Large intestine (tissue), 3 donors: ENCODE results near the gene DNAJB13. TPM values are rescaled to one million over a fixed set of nuclear protein-coding genes. Genes with fewer than 3 reads are reported as not detected.

Source experiments
- DNase-seq, 2 donors: peaks; one replicate each; pipeline versions ENCODE4 v3.0.0 to v3.0.0-alpha.2; 2013
- H3K27ac ChIP-seq: one replicate; pipeline ENCODE4 v1.5.1; 2013; ENCODE audit warnings: low read length
- H3K27me3 ChIP-seq: 2 replicates; pipeline ENCODE4 v1.6.1; 2013; ENCODE audit warnings: low read length; ENCODE audit not compliant: control insufficient read depth, insufficient read depth
- H3K36me3 ChIP-seq: 2 replicates; pipeline ENCODE4 v1.6.1; 2013; ENCODE audit warnings: low read length; ENCODE audit not compliant: control insufficient read depth, insufficient read depth
- H3K4me1 ChIP-seq: one replicate; pipeline ENCODE4 v1.6.1; 2013; ENCODE audit warnings: low read length; ENCODE audit not compliant: control insufficient read depth, insufficient read depth
- H3K4me3 ChIP-seq: one replicate; pipeline ENCODE4 v1.5.1; 2013; ENCODE audit warnings: low read length
- H3K9me3 ChIP-seq: one replicate; pipeline ENCODE4 v1.6.1; 2013; ENCODE audit warnings: mild to moderate bottlenecking, low read depth, low read length, moderate library complexity; ENCODE audit not compliant: control insufficient read depth
- WGBS: methylation state at CpG from one replicate; pipeline ENCODE4 v1.1.5; 2013; ENCODE audit warnings: low lambda C conversion rate; ENCODE audit not compliant: insufficient coverage; 5-methylcytosine and 5-hydroxymethylcytosine counted together
- polyA plus RNA-seq: library from polyadenylated mRNA; unstranded; fragments of 120-200 nt; gene quantifications from one replicate; pipeline ENCODE4 v1.2.1, GENCODE V29; 2013

Gene DNAJB13
- polyA plus RNA-seq, 1 donor: 0.22 TPM

DNA sequence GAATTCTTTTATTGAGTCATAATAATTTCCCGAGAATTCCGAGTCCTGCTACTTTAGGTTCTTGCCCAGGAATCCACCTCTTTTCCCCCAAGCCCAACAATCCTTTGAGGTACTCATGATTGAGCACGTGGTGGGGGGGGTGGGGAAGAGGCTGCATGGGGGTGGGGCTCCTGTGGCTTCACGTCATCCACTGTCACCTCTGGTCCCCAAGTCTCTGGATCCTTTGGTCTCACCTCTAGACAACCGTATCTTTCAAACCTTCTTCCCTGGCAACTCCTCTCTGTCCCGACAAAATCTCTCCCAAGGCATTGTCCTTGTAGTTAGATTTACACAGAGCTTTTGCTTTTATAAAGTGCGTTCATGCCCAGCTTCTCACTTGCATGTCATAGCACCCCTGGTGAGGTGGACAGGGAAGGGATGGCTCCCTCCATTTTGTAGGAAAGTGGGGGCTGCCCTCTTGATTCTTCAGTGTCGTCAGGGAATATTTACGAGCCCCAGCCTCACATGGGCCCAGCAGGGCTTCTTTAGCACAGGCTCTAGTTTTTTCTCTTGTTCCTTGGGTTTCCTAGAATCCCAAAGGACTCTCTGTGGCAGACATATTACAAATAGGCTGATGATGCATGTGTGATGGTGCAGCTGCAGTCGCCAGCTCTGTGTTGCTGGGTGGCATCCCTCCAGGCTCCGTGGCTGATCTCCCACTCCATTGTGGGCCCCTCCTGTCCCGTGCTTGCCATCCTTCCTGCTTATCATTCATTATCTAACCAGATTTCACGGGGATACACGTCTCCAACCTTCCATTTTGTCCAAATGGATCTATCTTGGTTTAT lies 49.7 kb downstream of the DNAJB13 start:
- Histone ChIP-seq H3K4me3 (no peak overlapping the region), H3K36me3 (peaks cover 4% of the 10 kb centered on the region), H3K27ac (no peak overlapping the region), H3K9me3 (no peaks in the 10 kb centered on the region), H3K4me1 (peaks cover 5% of the 10 kb centered on the region), H3K27me3 (no peaks in the 10 kb centered on the region)
- no peak for DNase-seq
- WGBS: 100% methylated on average over 3 of the region's 14 CpGs

DNA sequence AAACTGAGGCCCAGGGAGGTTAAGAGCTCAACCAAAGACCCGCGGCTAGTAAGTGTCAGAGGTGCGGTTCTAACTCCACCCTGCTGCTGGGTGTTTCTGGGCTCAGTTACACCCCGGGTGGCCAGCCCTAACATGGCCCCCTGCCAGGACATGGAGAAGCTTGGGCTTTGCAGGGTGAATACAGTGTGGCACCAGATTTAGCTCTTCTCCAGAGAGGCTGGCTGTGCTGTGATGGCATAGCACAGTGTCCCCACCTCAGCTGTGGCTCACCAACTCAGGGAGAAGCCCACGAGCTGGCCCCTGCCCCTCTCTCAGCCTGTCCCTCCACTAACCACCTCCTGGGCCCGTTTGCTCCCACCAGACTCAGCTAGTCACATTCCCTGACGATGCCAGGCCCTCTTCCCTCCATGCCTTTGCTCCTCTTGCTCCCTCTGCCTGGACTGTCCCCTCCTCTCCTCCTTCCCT lies 51.0 kb downstream of the DNAJB13 start:
- H3K4me3 ChIP-seq: no peak overlapping the region
- H3K27ac ChIP-seq: no peak overlapping the region
- no peak for DNase-seq
- WGBS: no CpG with 5 or more reads among the region's 7 CpGs
- no peaks in the 10 kb centered on the region for H3K9me3 ChIP-seq
- H3K36me3 ChIP-seq: peaks cover 4% of the 10 kb centered on the region
- peaks cover 10% of the 10 kb centered on the region for H3K4me1 ChIP-seq
- H3K27me3 ChIP-seq: no peaks in the 10 kb centered on the region

DNA sequence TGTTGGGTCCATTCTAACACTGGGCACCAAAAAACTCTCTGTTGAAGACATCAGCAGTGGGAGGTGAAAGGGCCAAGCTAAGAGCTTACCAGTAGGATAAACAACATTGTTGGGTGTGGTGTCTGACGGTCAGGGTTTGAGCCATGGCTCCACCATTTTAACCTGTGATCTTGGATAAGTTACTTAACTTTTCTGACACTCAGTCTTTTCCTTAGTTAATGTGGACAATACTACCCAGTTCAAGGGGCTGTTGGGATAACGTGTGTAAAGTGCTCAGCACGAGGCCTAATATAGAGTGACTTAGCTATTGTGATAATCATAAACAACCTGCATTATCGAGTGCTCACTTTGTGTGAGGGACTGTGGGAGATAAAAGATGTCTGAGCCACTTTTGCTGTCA lies 52.0 kb downstream of the DNAJB13 start:
- Histone ChIP-seq H3K9me3 (no peaks in the 10 kb centered on the region), H3K27me3 (no peaks in the 10 kb centered on the region), H3K36me3 (peaks cover 4% of the 10 kb centered on the region), H3K27ac (no peak overlapping the region), H3K4me3 (no peak overlapping the region), H3K4me1 (peaks cover 10% of the 10 kb centered on the region)
- 93% methylated on average over 3 of the region's 4 CpGs for WGBS
- no peak for DNase-seq

DNA sequence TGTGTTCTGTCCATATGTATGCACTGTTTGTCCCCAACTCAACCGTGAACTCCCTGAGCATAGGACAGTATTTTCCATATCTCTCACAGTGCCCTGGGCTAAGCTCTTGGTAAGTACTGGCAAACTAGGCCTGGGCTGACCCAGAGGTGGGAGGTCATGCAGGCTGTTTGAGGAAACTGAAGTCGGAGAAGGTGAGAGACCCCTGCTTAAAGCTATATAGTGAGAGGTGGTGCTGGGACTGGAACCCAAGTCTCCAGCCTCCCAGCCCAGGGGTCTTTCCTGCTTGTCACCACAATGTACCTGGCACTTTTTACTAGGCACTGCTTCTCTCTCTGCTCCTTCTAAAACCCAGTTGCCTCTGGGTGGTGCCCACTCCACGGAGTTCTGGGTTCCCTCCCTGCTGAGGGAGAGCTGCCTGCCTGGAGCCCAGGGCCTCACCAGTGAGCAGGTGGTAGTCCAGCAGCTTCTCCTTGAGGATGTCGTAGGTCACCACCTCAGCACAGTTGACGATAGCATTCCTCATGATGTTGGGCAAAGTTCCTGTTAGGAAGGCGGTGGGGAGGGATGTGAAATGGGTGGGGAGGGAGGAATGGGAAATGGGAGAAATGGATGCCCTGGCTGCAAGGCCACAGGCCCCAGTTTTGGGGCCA lies 53.3 kb downstream of the DNAJB13 start:
- H3K4me1 ChIP-seq: peaks cover 10% of the 10 kb centered on the region

DNA sequence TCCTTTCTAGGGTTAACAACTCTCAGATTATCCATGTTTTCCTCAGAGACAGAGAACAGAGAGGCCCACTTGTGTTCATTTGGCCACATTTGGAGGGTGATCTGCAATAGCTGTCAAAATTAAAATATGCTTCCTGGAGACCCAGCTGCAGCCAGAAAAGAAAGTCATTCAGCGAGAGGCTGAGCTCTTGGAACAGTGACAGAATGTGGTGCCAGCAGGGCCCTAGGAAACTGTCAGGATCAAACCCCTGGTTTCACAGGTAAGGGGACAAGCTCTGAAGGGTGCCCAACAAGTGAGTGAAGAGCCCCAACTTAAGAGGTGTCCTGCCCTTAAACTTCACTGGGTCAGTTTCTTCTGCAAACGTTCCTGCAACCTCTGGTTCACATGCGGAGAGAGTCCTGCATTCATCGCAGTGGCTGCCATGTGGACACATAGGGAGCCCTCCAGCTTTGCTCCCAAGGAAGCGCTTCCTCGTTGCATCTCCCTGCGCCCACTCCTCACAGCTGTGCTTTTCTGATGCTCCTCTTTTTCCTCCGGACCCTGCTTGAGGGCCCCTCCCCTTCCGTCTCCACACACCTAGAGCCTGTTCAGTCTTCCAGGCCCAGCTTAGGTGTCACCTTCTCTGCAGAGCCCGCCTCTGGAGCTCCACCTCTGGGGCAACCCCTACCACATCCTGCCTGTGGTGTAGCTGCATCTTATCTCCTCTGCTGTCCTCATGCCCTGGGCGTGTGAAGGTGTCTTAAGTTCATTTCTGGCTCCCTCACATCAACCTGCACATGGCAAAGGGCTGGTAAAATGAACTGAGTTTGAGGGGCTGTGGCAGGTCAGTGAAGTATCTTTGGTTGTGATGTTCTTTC lies 54.2 kb downstream of the DNAJB13 start:
- Histone ChIP-seq H3K9me3 (no peaks in the 10 kb centered on the region), H3K36me3 (peaks cover 4% of the 10 kb centered on the region), H3K4me3 (no peak overlapping the region), H3K27ac (no peak overlapping the region), H3K27me3 (no peaks in the 10 kb centered on the region), H3K4me1 (peaks cover 10% of the 10 kb centered on the region)
- peak; percentile 80 to 89 for DNase-seq
- no CpG with 5 or more reads among the region's 11 CpGs for WGBS

More for the DNA sequence above, 53.3 kb downstream of the DNAJB13 start:
- no peak overlapping the region for H3K4me3 ChIP-seq
- no peaks in the 10 kb centered on the region for H3K9me3 ChIP-seq
- H3K36me3 ChIP-seq: peaks cover 4% of the 10 kb centered on the region
- H3K27me3 ChIP-seq: no peaks in the 10 kb centered on the region
- no peak overlapping the region for H3K27ac ChIP-seq
- DNase-seq: no peak
- no CpG with 5 or more reads among the region's 6 CpGs for WGBS

DNA sequence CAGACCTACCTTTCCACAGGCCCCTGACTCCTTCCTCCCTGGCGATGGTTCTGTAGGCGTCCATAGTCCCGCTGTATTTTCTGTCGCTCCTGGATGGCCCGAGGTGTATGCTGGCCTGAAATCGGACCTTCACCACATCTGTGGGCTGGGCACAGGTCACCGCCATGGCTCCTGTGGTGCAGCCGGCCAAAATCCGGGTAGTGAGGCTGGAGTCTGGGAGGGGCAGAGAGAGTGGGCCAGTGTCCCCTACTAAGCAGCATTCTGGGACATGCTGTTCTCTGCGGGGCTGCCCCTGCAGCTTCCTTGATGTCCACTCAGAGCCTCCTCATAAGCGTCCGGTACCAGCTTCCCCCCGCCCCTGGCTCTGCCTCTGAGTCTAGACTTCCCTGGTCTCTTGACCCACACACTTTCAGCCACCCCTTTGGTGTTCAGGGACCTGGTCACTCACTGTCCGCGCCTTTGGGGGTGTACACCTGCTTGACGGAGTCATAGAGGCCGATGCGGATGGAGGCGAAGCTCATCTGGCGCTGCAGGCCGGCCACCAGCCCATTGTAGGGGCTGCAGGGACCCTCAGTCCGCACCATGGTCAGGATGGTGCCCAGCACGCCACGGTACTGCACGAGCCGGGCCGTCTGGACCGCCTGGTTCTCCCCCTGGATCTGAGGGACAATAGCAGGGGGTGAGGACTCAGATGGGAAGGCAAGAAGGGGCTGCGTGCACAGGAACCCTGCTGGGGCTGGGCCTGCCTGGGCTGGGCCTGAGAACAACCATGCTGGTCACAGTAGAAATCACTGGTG lies 55.1 kb downstream of the DNAJB13 start:
- Histone ChIP-seq H3K4me1 (peaks cover 10% of the 10 kb centered on the region), H3K27me3 (no peaks in the 10 kb centered on the region), H3K36me3 (peaks cover 4% of the 10 kb centered on the region), H3K4me3 (no peak overlapping the region), H3K27ac (no peak overlapping the region), H3K9me3 (no peaks in the 10 kb centered on the region)
- no CpG with 5 or more reads among the region's 29 CpGs for WGBS
- no peak for DNase-seq

DNA sequence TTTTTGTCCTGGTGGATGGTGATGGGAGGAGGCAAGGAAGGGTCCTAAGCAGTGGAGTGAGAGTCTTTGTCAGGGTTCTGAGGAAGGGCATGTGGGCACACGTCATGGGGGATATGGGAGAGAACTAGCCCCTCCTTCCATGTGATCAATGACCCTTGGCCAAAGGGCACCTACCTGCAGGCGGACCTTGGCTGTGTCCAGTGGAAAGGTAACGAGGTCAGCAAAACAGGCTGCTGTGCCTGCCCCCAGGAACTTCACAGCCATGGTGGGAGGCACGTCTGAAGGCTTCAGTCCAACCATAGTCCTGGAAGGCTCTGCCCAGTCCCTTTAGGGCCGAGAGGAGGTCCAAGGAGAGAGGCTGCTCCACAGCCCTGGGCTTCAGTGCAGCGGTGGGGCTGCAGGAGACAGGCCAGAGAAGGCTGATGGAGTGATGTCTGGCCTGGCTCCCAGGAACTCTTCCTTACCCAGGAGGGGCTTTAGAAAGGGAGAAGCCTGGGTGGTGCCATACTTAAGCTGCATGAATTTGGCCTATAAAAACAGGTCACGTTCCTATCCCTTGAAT lies 56.0 kb downstream of the DNAJB13 start:
- DNase-seq: no peak
- Histone ChIP-seq H3K4me1 (peaks cover 10% of the 10 kb centered on the region), H3K9me3 (no peaks in the 10 kb centered on the region), H3K27ac (no peak overlapping the region), H3K36me3 (peaks cover 4% of the 10 kb centered on the region), H3K4me3 (no peak overlapping the region), H3K27me3 (no peaks in the 10 kb centered on the region)
- WGBS: no CpG with 5 or more reads among the region's 7 CpGs

DNA sequence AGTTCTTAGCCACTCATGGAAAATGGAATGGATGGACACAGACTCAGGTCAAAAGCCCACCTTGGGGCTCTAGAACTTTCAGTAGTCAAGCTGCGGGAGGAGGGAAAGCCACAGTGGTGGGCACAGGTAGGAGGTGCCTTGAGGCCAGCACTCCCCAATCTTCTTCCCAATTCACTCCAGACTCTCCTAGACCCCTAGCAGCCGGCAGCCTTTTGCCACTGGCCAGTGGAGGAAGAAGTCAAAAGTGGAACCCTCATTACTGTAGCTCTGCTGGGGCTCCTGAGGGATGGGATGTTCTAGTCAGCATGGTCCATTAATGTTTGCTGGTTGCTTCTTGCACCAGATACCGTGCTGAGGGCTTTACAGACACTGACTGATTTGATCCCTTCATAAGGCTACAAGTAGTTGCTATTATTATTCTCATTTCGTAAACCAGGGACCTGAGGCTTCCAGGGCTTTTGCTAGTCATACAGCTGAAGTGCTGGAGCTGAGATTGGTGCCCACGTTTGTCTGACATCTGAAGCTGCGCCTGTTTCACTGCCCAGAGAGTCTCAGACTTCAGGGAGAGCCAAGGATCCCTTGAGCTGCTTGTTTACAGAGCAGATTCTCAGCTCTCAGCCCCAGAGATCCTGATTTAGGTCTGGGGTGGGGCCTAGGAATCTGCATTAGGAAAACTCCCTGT lies 57.0 kb downstream of the DNAJB13 start:
- Histone ChIP-seq H3K27me3 (no peaks in the 10 kb centered on the region), H3K27ac (no peak overlapping the region), H3K36me3 (peaks cover 4% of the 10 kb centered on the region), H3K4me3 (no peak overlapping the region), H3K9me3 (no peaks in the 10 kb centered on the region), H3K4me1 (peaks cover 10% of the 10 kb centered on the region)
- WGBS: no CpG with 5 or more reads among the region's 6 CpGs
- no peak for DNase-seq
